GM21825 (cell line): ENCODE results near the gene DLG1.
"Not testable (repeated sequence)": the region's sequence is repeated elsewhere in the genome, so short reads cannot be mapped to it uniquely, and the experiment has no call there.

ENCODE experiments used
- ATAC-seq: cut with Tn5 transposase; IDR thresholded peaks from one replicate; pipeline ENCODE4 v1.9.1; 2021; ENCODE audit warnings: mild to moderate bottlenecking, moderate library complexity; ENCODE audit not compliant: unreplicated experiment

The DLG1 gene

GRCh38 chr3:197035577-197035976 lies 262.8 kb downstream of the DLG1 start:
- no peak for ATAC-seq

GRCh38 chr3:197034778-197035177 lies 263.6 kb downstream of the DLG1 start:
- not testable (repeated sequence) for ATAC-seq

DNA sequence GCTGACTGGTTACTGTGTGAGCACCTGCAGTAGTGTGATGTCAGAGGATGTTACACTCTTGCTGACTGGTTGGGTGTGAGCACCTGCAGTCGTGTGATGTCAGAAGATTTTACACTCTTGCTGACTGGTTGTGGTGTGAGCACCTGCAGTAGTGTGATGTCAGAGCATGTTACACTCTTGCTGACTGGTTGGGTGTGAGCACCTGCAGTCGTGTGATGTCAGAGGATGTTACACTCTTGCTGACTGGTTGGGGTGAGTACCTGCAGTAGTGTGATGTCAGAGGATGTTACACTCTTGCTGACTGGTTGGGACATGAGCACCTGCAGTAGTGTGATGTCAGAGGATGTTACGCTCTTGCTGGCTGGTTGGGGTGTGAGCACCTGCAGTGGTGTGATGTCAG lies 264.6 kb downstream of the DLG1 start:
- ATAC-seq = not testable (repeated sequence)

DNA sequence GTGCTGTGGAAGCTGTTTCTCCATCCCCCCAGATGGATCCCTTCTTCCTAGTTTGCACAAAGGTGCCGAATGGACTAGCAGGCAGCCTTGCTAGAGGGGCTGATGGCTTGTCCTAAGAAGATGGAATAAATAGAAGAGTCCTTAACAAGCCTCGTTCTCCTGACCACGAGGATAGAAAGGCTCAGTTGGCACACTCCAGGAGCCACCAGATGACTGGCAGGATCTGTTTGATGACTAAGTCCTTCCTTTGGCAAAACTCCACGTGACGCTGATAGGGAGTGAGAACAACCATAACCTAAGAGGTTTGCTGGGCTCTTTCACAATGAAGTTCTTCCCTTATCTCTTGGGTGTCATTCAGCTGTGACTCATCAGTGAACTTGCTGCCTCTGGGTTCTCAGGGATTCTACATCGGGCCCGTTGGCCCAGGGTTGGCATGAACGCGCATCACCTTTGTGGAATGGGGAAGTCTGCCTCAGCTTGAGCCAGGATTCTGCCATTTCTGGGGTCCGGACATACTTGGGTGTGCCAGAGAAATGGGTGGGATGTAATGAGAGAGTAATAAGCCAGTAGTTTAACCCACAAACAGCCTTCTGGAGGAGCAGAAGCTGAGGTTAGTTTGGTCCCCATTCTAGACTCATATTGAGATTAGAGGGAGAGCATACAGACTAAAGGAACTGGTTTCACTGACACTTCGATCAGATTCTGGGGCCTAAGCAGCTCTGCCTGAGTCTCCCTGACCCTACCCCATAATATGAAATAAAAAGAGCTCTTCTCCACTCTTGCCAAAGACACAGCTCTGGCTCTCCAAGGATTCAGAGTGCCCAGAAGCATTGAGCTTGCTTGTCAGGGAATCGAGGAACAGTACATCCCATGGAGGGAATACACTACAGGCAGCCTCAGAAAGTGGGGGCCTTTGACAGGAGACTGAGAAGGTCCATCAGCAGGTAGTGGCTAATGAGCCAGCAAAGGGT lies 266.8 kb downstream of the DLG1 start:
- ATAC-seq = no peak

GRCh38 chr3:197030379-197031314 lies 267.8 kb downstream of the DLG1 start:
- no peak for ATAC-seq

DNA sequence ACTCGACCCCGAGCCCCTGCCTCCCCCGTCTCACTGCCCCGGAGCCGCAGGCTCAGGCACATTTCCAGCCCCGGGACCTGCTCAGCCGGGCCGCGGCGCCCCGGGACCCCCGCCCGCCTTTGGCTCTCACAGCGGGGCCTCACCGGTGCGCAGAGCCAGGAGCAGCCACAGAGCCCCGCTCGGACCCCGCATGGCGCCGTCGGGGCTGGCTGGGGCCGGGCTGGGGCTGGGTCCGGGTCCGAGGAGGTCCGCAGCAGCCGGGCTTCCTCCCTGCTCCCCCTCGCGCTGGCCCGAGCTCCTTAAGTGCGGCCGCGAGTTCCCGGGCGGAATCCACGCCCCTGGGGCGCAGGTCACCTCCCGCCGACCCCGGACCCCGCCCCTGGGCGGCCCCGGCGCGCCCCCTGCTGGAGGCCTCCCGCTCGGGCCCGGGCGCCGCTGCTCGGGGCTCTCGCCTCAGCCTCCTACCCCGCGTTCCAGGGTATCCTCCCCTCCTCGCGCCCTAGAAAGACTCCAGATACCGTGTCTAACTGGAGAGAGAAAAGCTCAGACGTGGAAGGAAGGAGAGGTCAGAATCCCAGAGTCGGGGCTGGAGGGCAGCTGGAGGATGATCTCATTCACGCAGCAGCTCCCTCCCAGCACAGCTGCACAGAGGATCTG lies 268.8 kb downstream of the DLG1 start, which contains the start of gene MELTF:
Gene MELTF (minus strand): TSS at position 307 of the 657 bp plus-strand sequence. CDS start 115 bp downstream, at position 192.
- ATAC-seq = peak; percentile 66

DNA sequence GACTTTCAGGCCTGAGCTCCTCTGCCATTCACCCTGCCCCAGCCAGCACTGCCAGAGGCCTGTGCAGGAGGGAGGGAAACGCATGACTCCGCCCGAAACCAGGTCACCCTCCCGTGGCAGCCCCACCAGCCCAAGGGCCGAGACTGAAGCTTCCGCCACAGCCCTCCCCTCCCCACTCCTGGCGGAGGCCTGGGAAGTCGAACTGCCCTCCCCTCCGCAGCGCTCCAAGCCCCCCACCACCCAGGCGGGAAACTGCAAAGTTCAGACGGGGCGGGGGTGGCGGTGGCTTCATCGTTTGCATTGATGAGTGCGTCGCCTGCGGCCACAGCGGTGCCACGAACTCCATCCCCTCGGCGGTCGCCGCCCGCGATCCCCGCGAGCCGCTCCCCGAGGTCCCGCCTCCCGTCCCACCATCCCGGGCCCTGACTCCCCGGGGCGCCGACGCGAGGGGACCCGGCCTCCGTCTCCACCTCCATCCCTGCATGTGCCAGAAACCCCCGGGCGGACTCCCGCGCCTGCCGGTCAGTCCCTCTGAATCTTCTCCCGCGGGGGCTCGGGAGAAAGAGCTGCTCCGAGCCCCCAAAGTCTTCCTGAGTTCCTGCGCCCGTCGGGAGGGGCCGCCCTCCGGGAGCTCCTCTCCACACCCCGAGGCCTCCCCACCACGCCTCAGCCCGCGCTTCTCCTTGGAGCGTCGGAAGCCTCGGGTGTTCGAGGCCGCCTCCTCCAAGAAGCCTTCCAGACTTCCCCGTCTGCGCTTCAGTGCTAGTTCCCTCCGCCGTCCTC lies 269.5 kb downstream of the DLG1 start:
- ATAC-seq = peak; percentile 33

DNA sequence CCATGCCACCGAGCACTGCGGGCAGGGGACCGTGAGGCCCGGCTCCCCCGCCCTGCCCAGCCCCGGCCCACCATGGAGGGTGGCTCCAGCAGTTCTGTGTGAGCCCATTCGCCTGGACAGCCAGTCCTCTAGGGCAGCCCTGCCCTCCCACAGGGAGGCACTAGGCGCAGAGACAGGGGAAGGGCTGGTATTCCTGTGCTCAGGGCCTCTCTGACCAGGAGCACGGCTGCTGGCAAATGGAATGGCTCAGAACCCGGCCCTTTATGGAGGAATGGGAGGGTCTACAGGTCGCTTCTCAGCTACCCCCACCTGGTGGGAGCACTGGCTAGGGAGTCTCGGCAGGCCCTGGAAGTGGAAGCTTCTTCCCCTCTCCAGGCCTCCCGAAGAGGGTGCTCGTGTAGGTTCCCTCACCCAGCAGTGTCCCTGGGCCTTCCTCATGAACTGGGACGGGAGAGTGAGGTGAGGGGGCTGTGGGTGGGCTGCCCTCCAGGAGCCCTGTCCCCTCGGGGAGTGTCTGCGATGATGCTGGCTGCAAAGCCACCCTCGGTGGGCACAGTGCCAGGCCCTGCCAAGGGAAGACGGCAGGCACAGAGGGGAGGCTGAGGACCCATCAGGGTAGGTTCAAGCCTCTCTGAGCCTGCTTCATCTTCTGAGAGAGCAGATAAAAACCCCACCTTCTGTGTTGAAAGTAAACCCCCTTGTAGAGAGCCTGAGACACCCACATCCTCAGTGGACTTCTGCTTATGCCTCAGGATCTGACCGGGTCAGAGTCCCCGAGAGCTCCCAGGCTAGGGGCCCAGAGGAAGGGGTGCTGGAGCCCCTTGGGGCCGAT lies 270.3 kb downstream of the DLG1 start:
- ATAC-seq = no peak

DNA sequence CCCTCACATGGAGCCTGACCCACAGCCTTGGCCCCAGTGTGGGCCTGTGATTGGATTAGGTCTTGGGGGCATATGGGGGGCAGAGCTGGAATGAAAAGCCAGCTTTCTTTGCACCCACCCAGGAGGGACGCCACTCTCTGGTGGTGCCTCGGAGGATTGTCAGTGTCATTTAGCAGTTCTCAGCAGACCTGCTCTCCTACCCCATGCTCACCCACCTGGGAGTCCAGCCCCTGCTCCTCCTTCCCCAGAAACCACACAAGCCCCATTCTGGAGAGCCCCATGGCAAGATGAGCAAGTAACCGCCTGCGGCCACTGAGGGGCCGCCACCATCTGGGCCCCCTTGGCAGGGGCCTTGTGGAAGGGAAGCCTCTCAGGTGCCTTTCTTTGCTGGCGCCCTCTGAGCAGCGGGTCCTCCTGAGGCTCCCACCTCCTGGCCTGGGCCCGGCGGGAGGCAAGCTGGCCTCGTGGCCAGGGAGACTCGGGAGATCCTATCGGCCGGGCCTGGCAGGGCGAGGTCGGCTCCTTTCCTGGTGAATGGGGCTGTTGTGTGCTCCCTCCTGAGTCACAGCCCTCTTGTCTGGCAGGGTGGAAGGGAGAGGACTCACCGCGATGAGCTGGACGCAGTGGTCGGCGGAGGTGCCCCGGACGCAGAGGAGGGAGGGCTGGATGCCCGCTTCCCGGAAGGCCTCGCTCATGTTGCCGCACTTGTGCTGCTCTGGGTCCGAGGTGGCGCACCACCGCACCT lies 271.1 kb downstream of the DLG1 start:
- no peak for ATAC-seq

DNA sequence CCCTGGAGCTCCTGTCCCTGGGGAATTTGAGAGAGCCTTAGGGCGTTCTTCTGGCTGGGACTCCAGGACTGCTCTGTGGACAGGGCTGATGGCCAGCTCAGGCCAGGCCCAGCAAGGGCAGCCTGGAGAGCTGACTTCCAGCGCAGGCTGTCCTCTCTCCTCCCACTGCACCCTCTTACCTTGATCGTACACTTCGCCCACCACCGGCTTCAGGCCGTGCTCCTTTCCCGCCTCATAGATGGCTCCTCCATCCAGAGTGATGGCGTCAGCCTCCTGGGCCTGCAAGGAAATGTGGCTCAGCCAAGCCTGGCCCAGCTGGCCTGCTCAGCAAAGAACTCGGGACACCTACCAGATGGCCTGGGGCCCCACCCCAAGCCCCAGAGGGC lies 271.9 kb downstream of the DLG1 start:
- no peak for ATAC-seq

GRCh38 chr3:197025736-197026480 lies 272.5 kb downstream of the DLG1 start:
- no peak for ATAC-seq

GRCh38 chr3:197024881-197025735 lies 273.3 kb downstream of the DLG1 start:
- no peak for ATAC-seq

DNA sequence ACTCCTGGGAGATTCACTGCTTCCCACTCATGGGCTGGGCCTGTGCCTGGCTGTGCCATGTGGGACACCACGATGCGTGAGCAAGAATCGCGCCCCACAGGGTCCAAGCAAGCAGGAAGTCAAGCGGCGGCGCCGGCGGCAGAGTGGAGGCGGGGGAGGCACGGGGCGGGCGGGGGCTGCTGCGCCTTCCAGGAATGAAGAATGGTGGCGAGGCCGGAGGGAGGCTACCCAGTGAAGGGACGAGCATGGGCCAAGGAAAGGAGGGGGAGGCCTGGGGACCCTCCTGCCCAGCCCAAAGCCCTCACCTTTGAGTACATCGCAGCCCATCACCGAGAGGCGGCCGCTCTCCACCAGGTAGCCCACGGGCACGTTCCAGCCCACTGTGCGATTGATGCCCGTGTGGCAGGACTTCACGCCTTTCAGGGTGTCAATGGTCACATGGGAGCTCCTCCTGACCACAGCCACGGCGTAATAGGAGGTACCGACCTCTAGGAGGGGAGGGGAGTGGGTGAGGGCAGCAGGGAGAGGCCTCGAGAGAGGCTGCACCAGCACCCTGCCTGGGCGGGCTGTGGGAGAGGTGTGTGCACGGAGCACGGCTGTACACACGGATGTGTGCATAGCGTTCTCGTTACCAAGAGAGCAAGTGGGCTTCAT lies 274.3 kb downstream of the DLG1 start:
- no peak for ATAC-seq

DNA sequence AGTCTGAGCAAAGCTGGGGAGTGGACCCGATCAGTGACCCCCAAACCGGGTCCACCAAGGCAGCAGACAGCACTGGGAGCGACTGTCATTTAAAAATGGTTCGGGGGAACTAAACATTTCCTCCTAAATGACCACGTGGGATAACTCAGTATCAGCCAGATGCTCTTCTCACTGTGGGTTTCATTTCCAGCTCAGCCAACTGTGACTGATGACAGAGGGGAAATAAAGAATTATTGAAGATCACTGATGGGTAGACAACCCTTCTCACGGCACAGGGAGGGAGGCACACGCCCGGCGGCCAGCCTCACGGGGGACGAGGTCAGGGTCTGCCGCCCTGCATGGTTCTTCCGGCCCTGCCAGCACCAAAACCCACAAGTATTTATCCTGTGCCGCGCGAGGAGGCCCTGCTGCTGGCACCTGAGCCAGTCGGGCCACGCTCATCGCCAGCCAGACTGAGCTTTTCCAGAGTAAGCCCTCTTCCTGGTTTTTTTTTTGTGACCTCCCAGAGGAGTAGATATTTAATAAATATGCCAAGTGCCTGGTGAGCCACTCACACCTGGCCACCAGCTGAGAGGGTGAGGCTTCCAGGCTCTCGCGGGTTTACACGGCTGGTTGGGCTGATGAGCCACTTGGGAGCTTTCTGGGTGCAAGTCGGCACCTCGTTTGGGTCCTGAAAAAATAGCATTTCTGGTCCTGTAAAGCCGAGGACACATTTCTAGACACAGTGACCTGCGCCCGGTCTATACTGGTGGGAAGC lies 275.0 kb downstream of the DLG1 start:
- peak; percentile 44 for ATAC-seq

GRCh38 chr3:197022405-197023231 lies 275.8 kb downstream of the DLG1 start:
- no peak for ATAC-seq
